NCI-H1092 treated with DMSO at 0.1 percent for 48 hours (cell line): ENCODE data around the gene RAB8A.

ENCODE experiments used
- DNase-seq: peaks from one replicate; lab custom pipeline; 2025; lab: John Stamatoyannopoulos, UW

RAB8A gene

GRCh38 chr19:16180611-16181010, 68.9 kb downstream of the RAB8A start:
- DNase-seq: no peak
